Stimulated activated CD8-positive, alpha-beta memory T cell treated with anti-CD3 and anti-CD28 coated beads, Interleukin-12 subunit alpha, Interleukin-12 subunit beta, amount 100 ng/mL, for 24 hours (primary cell): ENCODE results near the gene TBXT.
"Not testable (repeated sequence)": the region's sequence is repeated elsewhere in the genome, so short reads cannot be mapped to it uniquely, and the experiment has no call there.

ENCODE experiments used
- DNase-seq: peaks from one replicate; pipeline ENCODE4 v3.0.0-alpha.2; 2020; ENCODE audit errors: extremely low read depth

Gene TBXT

DNA sequence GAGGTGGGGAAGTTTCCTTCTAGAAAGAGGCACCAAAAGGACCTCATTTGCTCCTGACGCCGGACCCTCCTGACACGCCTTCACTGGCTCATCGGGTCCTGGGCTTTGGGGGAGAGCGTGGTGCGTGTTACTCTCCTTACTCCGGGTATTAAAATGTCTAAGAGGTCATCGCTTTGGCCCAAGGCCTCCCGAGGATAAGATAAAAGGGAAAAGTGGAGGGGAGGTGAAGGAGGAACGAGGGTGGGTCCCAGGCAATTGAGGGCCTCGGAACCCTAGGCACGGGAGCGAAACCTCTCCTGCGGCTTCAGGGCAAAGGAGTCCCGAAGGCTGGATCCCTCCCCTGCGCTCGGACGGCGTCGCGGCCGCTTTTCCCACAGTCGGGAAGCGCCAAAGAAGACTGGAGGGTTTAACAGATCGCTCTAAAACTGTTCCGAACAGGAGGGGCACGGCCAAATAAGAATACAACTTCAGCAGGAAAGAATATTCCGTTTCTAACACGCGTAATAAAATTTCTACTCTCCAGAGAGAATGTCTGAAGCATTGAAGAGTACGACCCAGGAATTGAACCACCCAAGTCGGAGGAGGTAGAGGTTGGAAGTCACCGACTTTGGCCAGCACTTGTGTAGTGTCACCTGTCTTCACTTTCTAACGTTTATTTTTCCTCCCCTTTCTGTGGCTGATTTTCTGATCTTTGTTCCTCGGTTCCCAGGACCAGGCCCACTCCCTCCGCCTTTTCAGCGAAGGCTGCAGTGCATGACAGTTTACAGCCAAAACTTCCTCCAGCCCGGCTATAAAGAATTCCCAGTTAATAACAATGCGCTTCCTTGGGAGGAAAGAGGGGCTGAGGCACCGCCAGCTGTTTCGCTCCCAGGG is 2.1 kb upstream of the TBXT start:
- DNase-seq: no peak

DNA sequence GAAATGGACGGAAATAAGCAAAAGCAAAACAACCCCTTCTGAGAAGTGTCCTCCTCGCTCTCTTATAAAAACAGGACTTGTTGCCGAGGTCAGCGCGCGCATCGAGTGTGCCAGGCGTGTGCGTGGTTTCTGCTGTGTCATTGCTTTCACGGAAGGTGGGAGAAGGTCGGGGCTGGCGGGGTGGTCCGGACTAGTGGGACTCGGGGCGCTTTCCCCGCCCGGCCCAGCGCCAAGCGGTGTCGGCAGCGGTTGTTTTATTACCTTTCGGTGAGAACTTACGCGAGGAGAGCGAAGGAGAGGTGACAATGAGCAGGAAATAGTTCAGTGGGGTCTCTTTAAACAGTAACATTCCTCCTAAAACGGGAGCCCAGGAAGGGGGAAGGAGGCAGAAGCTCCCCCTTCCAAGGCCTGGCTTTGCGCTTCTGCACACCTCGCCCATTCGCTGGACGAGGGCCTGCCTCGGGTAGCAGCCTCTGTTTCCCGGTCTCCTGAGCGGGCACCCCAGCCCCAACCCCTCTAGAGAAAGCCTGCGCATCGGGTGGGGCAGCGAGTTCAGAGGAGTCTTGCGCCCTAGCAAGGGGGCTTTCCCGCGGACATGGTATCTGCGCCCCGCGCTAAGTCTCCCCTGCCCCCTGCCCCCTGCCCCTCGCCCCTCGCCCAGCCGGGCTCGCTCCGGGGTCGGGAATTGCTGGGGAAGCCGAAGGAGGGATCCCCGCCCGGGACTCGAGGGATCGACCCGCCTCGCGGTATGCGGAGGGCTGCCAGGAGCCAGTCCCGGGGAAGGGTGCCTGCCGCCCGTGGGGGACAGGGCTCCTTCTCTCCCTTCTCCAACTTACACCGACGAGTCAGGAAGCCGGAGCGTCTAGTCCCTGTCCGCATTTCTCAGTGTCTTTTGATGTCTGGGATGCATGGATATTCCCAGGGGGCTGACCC is 1.2 kb upstream of the TBXT start:
- DNase-seq: no peak

DNA sequence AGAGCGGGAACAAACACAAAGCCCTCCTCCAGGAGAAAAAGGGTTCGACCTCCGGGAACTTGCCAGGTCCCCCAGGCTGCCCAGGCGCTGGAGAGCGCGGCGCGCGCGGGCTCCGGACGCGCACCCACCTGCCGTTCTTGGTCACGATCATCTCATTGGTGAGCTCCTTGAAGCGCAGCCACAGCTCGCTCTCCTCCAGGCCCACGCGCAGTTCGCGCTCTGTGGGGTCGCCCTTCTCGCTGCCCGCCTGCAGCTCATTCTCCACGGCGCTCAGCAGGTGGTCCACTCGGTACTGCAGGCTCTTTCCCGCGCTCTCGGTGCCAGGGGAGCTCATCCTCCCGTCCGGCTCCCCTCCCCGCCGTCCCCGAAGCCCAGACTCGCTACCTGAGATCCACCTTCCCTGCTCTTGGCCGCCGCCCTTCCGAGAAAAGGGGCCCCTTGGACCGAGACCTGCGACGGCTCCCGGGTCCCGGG is 356 bp downstream of the TBXT start:
- no peak for DNase-seq

DNA sequence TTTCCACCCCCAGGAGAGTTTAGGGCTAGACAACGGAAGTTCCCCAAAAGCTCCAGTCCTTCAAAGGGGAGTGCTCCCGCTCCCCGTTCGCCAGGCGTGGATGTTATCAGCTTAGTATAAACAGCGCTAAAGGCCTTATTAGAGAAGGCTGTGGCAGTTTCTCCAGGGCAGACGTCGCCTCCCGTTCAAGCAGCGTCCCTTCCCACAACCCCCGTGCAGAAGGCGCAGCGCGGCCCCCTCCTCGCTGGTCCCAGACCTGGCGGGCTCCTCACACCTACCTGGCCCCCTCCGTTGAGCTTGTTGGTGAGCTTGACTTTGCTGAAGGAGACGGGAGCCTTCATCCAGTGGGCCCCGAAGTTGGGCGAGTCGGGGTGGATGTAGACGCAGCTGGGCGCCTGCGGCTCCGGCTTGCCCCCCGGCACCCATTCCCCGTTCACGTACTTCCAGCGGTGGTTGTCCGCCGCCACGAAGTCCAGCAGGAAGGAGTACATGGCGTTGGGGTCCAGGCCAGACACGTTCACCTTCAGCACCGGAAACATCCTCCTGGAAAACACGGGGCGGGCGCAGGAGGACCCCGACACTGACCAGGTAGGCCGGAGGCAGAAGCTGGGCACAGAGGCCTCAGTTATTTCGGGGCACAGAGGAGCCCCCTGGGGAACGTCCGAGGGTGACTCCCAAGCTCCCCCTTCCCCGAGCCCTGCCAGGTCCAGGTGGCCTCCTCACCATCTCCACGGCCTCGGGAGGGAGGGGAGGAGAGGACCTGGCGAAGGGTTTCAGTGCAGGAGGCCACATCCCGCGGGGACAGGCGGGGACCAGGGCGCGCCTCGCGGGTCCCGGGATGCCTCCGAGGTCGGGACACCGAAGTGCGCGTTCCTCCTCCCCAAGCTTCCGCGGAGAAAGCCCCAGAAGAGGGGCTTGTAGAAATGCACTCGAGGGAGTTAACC is 1.1 kb downstream of the TBXT start:
- no peak for DNase-seq

DNA sequence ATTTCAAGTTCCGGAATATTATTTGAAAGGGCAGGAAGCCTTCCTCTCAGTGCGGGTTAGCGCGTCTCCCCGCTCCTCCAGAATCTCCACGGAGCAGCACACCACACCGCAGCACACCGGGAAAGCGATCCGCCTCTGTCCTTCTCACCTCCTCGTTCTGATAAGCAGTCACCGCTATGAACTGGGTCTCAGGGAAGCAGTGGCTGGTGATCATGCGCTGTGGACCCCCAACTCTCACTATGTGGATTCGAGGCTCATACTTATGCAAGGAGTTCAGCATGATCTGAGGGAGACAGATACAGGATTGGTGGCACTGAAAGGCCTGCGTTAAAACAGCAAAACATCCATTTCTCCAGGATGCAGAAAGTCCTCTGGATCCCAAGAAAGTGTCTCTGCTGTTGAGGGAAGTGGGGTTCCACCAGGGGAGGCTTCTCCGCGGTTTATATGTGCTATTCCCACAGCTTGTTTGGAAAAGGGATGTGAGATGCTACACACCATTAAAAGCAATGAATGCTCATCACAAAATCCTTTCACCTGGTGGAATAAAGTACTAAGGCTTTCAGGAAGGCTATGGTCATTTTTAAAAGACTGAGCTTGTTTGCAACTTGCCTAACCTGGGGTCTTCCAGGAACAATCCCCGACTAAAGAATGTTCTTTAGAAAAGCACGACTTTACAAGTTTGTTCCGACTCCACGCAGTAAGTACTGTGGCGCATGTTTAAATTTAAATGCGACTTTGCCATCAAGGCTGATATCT is 1.9 kb downstream of the TBXT start:
- no peak for DNase-seq

DNA sequence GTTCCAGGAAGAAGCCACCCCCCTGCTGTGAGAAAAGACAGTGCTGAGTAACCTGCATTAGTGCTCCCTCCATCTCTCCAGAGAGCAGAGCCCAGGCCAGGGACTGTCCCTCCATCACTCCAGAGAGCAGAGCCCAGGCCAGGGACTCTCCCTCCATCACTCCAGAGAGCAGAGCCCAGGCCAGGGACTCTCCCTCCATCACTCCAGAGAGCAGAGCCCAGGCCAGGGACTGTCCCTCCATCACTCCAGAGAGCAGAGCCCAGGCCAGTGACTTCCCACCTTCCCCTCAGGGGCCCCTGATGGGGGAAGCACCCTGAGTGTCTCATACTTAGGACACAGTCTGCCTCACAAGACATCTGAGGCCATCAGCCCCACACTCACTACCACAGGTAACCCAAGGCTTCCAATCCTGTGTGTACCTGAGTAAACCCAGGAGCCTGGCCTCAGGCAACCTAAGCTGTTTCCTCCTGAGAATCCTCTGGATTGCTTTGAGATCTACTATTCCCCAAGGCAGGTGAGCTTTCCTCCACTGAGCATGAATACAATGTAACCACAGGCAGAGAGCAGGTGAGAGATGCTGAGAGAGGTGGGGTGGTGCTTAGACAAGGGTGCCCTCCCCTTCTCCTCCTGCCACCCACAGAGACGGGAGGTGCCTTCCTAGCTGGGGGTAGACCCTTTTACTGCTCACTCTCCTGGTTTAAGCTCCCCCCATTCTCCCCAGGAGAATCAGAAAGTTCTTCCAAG is 4.9 kb downstream of the TBXT start:
- no peak for DNase-seq

DNA sequence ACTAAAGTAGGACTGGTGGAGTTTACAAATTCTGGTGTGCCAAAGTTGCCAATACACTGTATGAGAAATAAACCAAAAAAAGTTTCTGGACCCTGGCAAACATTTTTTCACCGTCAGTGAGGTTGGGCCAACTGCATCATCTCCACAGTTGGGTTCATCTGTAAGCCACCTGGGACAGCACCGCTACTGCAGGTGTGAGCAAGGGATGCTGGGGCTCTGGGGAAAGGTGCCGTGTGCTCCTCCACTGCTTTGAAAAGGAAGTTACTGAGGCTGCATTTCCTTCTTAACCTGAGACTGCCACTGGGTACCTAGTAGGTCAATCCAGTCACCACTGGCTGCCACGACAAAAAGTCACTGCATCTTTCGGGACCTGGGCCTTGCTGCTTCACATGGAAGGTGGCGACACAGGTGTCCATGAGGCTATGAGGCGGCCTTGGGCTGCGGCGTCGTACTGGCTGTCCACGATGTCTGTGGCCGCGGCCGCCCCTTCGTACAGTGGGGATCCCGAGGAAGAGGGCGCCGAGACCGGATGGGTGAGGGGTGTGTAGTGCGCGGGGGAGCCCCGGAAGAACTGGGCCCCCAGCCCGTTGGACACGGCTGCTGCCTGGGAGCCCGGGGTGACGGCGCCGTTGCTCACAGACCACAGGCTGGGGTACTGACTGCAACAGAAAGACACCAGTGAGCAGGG is 9.6 kb downstream of the TBXT start:
- no peak for DNase-seq

DNA sequence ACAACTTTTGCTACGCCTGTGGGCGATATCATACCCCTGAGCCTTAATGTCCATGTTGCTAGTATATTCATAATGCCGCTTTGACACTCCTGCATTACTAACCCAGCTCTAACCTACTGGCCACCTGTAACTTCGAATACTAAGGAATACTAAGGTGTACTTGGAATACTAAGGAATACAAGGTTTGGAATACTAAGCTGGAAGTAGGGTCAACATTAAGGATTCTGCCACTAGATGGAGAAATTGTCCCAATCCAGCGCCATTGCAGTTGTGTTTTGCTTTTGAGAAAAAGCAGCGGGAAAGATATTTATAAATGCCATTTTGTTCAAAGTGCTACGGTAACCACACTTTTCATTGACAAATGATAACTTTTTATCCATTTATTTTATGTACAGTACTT is 10.7 kb downstream of the TBXT start:
- no peak for DNase-seq

DNA sequence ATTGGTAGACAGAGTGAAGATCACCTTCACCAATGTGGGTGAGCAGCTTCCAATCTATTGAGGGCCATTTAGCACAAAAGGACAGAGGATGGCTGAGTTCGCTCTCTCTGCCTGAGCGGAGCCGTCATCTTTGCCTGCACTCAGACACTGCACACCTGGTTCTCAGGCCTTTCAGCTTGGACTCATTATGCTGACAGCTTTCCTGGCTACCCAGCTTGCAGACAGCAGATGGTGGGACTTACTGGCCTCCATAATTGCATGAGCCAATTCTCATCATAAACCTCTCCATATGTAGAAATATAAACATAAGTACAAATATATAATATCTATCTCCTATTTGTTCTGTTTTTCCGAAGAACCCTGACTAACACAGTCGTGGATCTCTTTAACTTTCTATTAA is 13.7 kb downstream of the TBXT start:
- DNase-seq: no peak

DNA sequence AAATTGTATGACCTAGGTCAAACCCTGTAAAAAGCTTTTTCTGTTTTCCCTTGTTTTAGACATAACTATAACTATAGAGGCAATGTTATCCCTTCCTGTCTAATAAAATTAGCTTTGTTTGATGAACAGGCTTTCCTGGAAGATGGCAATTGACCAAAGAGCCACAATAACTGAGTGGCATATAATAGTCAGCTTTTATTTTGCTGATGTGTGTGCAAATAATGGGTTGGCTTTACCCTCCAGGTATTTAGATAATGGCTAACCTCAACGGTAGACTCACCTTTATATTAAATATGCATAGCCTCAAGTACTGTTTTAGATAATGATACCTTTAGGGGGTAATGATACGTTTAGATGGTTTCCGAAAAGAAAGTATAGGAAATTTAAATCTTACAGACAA is 15.0 kb downstream of the TBXT start:
- no peak for DNase-seq

DNA sequence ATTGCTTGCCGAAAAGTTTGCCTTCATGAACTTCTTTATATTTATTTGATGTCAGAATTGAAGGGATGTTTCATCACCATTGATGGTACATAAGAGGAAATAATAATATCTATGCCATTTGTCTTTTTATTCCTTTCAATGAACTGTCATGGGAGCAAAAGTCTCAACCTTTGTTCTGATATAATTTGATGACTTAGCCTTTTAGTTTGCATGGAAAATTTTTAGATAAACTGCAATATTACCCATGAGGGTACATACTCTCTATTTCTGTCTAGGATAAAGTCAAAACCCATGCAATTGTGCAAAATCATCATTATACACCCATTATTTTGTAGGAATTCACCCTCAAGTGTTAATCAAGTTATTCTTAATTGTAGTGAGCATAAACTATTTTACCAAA is 15.9 kb downstream of the TBXT start:
- no peak for DNase-seq

DNA sequence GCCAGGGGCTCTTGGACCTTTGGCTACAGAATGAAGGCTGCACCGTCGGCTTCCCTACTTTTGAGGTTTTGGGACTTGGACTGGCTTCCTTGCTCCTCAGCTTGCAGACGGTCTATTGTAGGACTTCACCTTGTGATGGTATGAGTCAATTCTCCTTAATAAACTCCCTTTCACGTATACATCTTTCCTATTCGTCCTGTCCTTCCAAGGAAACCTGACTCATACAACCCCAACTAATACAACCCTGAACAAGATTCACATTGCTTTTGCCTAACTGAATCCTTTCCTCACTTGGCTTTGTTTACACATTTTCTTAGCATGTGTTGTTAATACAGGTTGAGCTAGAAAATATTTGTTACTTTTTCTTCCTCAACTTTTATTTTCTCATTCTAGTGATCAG is 21.9 kb downstream of the TBXT start:
- no peak for DNase-seq

DNA sequence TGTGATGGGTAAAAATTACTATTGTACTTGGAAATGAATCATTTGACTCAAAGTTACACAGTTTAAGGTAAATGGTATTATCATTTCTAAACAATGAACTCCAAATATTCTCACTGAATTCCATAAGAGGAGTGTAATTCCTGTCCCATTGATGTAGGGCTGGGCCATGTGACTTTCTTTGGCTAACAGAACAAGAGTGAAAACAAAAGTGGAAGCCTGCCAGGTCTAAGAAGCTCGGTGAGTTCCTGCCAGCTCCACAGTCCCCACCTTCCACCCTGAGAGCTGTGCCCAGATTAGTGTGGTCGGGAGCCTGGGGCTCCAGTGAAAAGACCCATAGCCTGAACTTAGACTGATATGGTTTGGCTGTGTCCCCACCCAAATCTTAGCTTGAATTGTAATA is 24.6 kb downstream of the TBXT start:
- no peak for DNase-seq

DNA sequence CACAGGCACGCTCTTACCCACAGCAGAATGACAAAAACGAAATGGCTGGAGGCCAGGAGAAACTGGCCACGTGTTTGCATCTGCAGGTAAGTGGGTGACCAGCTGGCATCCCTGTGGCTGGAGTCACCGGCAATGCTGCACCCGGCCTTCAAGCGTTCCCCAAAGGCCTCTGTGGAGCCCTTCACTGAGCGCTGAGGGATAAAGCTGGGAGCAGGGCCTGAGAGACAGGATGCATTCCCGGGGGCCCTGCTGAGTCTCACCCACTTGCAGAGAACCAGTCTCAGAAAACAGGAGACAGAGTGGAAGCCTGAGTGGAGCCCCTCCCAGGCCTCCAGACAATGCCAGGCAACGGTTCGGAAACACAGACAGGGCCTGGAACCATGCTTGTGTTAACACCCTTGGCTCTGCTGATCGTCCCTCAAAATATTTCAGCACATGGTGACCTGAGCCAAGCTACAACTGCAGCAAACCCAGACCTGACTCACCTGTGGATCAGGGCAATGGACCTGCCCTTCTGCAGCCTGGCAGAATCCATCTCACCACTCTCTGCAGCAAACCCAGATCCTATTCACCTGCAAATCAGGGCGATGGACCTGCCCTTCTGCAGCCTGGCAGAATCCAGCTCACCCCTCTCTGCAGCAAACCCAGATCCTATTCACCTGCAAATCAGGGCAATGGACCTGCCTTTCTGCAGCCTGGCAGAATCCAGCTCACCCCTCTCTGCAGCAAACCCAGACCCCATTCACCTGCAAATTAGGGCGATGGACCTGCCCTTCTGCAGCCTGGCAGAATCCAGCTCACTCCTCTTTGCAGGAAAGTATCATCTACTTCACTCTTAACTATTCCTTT is 39.8 kb downstream of the TBXT start:
- DNase-seq: no peak

DNA sequence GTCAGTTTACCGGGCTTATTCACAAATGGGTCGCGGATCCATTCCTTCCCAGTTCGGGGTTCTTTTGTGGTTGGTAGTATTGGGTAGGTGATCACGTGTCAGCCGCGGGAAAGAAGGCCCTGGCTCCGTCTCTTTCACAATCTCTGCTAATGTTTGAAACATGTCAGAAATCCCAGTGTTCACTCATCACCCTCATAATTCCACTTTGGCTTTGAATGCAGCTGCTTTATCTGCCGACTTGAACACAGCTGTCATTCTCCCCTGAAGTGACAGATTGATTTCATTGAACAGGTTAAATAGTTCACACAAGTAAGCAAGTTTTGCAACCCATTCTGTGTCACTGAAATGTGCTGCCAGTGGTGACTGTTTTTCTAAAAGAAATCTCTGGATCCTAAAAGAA is 44.5 kb downstream of the TBXT start:
- not testable (repeated sequence) for DNase-seq

DNA sequence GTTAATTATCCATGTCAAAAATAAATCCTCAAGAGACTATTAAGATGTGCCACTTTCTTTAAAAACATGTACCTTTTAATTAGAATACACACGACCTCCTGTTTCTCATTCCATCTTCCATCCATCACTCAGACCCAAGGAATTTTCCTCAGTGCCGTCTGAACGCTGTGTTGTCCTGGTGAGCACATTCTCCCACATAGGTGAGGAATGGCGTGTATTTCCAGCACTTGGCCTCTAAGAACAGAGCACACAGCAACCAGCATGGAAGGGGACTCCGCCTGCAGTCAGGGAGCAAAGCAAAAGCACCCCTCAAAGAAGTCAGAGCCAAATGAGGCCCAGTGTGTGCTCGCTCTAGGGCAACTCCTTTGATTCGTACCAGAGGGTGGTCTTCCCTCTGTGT is 45.9 kb downstream of the TBXT start:
- no peak for DNase-seq

DNA sequence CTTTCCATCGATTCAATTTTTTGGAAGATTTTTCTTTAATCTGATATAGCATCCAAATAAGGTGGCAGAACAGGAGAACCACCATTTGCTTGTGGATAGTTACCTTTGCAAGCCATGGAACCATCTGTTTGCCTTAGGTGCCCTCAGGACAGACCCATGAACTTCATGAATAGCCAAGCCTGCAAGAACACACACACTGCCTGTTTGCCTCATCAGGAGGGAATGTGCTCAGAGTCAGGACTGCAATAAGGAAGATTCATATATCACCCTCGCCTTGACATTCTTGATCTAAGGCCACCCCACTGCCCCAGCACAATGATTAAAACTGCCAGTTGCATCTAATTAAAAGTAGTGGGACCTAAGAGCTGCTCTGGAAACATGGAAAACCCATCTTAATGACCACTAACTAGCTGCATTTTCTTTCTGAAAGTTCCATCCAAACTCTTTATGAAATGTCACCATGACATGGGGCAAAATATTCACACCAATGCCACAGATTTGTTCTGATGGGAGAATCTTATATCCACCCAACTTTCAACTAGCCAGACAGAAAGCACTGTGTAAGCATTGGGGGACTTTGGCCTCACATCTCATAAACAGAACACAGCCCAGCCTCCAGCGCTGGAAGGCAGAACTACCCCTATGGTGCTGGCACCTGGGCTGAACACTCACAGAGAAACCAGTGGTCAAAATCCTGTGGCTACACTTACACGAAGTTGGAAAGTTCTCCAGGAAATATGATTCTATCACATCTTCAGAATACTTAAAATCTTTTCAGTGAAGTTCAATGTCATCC is 48.3 kb downstream of the TBXT start:
- no peak for DNase-seq

DNA sequence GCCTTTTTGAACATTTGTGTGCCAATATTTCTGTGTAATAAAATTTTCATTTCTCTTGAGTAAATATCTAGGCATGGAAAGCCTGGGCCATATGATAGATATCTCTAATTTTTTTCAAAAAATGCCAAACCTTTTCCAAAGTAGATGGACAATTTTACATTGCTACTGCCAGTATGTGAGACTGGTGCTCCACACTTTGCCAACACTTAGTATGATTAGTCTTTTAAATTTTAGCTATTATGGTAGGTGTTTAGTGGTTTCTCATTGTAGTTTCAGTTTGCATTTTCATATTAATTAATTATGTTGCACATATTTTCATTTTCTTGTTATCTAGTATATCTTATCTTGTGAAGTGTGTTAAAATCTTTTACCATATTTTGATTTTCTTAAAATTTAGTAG is 52.0 kb downstream of the TBXT start:
- DNase-seq: no peak
